ENCODE results near the gene AKAP1.

Gene AKAP1

DNA sequence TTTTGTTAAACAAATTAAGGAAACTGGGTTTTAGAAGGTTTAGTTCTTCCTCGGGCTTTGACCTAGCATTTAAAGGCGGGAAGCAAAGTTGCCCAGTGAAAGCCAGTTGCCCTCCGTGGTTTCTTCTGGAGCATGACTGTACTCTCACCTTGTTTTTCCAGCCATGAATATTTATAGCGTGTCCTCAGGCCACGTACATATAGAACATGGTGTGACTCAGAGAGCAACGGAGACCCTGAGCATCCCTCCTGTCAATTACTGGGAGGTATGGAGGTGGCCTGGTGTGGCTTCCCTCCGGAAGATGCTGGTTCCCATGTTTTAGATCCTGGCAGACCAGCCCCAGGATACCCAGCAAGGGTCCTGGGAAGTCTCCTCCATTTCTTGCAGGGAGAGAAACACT lies 48.4 kb downstream of the AKAP1 start:
- TF ChIP-seq, protein P1, sequence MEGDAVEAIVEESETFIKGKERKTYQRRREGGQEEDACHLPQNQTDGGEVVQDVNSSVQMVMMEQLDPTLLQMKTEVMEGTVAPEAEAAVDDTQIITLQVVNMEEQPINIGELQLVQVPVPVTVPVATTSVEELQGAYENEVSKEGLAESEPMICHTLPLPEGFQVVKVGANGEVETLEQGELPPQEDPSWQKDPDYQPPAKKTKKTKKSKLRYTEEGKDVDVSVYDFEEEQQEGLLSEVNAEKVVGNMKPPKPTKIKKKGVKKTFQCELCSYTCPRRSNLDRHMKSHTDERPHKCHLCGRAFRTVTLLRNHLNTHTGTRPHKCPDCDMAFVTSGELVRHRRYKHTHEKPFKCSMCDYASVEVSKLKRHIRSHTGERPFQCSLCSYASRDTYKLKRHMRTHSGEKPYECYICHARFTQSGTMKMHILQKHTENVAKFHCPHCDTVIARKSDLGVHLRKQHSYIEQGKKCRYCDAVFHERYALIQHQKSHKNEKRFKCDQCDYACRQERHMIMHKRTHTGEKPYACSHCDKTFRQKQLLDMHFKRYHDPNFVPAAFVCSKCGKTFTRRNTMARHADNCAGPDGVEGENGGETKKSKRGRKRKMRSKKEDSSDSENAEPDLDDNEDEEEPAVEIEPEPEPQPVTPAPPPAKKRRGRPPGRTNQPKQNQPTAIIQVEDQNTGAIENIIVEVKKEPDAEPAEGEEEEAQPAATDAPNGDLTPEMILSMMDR (IDR thresholded peaks at IDR 0.05) = no peak

DNA sequence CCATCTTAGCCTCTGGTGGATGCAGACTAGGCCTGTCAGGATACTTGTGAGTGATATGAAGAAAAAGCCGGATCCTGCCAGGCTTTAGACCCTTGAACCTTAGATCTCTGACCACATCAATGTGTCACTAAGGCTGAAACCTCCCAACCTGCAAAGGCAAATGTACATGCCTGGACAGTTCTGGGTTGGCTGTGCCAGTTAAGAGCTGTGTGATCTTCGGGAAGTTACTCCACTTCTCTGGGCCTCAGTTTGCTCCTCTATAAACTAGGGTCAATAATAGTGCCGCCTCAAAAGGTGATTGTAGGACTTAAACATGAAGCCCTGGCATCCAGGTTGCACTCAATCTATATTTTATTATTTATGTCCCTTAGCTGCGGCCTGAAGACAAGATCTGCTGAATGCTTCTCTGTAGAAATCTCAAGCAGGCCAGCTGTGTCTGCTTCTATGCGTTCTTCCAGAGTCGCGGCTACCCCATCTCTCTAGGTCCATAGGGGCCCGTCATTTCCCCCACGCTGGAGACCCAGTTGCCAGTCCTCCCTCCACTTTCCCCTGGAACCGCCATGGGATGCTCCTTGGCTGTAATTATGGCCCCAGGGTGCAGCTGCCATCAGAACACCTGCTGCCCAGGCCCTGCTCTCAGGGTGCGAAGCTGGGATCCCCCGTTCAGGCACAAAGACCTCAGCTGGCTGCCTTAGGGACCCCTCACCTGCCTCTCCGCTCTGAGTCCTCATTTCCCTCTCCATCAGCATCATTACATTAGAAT lies 50.2 kb downstream of the AKAP1 start:
- no peak for DNase-seq
- Histone ChIP-seq H3K4me1 (peaks cover 0 to 9% (median 2%) of the 10 kb centered on the region in 4 donors), H3K27ac (no peak overlapping the region), H3K9me3 (no peaks in the 10 kb centered on the region), H3K27me3 (peaks cover 0 to 3% of the 10 kb centered on the region in 2 donors), H3K4me3 (no peak overlapping the region), H3K36me3 (no peaks in the 10 kb centered on the region)
- intact Hi-C loops (cut with DNase I; ENCODE audit: low total_unique reads) = loop anchor here (10.0 kb wide), 2 partner anchors 110 to 980 kb away; no protein-coding TSS in a partner anchor
- TF ChIP-seq, protein P1 (IDR thresholded peaks at IDR 0.05) = no peak

More for the DNA sequence above, 48.4 kb downstream of the AKAP1 start:
- DNase-seq = no peak
- Histone ChIP-seq H3K36me3 (no peaks in the 10 kb centered on the region), H3K4me3 (no peak overlapping the region), H3K4me1 (peaks cover 0 to 9% (median 2%) of the 10 kb centered on the region in 4 donors), H3K9me3 (no peaks in the 10 kb centered on the region), H3K27me3 (peaks cover 0 to 3% of the 10 kb centered on the region in 2 donors), H3K27ac (no peak overlapping the region)
- intact Hi-C loops (cut with DNase I; ENCODE audit: low total_unique reads) = loop anchor here (5.0 to 10.0 kb wide), 4 partner anchors 111 to 981 kb away; partner anchors contain the start of gene CCDC182

DNA sequence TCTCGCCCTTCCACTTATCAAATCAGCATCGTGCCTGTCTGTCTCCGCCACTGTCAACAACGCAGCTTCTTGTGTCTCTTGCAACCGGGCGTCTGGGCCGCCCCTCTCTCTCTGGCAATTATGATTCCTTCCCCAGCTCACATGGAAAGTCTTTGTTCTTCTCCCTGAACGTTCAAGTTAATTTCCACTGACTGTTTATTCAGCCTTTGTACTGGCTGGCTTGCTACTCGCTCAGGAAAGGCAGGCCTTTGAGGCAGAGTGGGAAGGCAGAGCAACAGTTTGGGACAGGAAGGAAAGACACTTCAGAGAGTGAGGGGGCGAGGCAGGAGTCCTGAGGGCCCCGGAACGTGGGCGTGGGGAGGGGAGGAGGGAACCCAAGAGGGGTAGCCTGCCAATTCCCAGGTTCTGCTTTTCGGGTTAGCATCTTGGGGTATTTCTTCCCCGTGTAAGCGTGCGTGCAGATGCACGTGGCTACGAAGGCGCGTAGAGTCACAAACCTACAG lies 50.8 kb downstream of the AKAP1 start:
- peak in 1 of 2 donors; percentile 56 for DNase-seq
- Histone ChIP-seq H3K4me3 (no peak overlapping the region), H3K36me3 (no peaks in the 10 kb centered on the region), H3K9me3 (no peaks in the 10 kb centered on the region), H3K4me1 (peaks cover 0 to 4% (median 2%) of the 10 kb centered on the region in 4 donors), H3K27me3 (peaks cover 0 to 3% of the 10 kb centered on the region in 2 donors), H3K27ac (no peak overlapping the region)
- TF ChIP-seq, protein P1 (IDR thresholded peaks at IDR 0.05) = no peak
- intact Hi-C loops (cut with DNase I; ENCODE audit: low total_unique reads) = loop anchor here (2.0 to 10.0 kb wide), 3 partner anchors 109 to 979 kb away; no protein-coding TSS in a partner anchor

- peaks cover 0 to 4% of the 10 kb centered on the region in 2 donors for H3K27me3 ChIP-seq
- no peak overlapping the region for H3K27ac ChIP-seq
- H3K36me3 ChIP-seq = no peaks in the 10 kb centered on the region
- no peaks in the 10 kb centered on the region for H3K4me1 ChIP-seq
- intact Hi-C loops (cut with DNase I; ENCODE audit: low total_unique reads) = loop anchor here (2.0 to 10.0 kb wide), 3 partner anchors 108 to 978 kb away; no protein-coding TSS in a partner anchor
- DNase-seq = peak in 1 of 2 donors; percentile 43
- no peaks in the 10 kb centered on the region for H3K9me3 ChIP-seq
- H3K4me3 ChIP-seq = no peak overlapping the region
- TF ChIP-seq, protein P1 (IDR thresholded peaks at IDR 0.05) = no peak
Measured at GRCh38 chr17:57136355-57136754, 51.3 kb downstream of the AKAP1 start.

GRCh38 chr17:57138030-57138911 lies 53.2 kb downstream of the AKAP1 start:
- no peak overlapping the region for H3K27ac ChIP-seq
- H3K4me1 ChIP-seq = no peaks in the 10 kb centered on the region
- no peak overlapping the region for H3K4me3 ChIP-seq
- no peaks in the 10 kb centered on the region for H3K36me3 ChIP-seq
- no peaks in the 10 kb centered on the region for H3K9me3 ChIP-seq
- TF ChIP-seq, protein P1 (IDR thresholded peaks at IDR 0.05) = no peak
- H3K27me3 ChIP-seq = peaks cover 0 to 9% of the 10 kb centered on the region in 2 donors
- DNase-seq = no peak
- intact Hi-C loops (cut with DNase I; ENCODE audit: low total_unique reads) = loop anchor here (10.0 kb wide), 2 partner anchors 107 to 977 kb away; no protein-coding TSS in a partner anchor
